GM12875 (cell line): ENCODE data around the gene HOXC13.

Experiments
- H3K4me3 ChIP-seq: one replicate; pipeline ENCODE4 v1.5.1; 2011; ENCODE audit warnings: low read depth, low read length, control low read depth
- CTCF ChIP-seq: IDR thresholded peaks from 2 replicates; pipeline ENCODE4 v1.5.1; 2011; ENCODE audit warnings: low read depth, mild to moderate bottlenecking, control low read depth, inconsistent platforms, low read length, moderate library complexity, borderline replicate concordance; ENCODE audit not compliant: insufficient read depth

Gene HOXC13

GRCh38 chr12:53932915-53933314 lies 5.7 kb upstream of the HOXC13 start:
- no peak overlapping the region for H3K4me3 ChIP-seq
- no peak for TF ChIP-seq CTCF

GRCh38 chr12:53935383-53936341 lies 3.0 kb upstream of the HOXC13 start:
- TF ChIP-seq CTCF: no peak
- H3K4me3 ChIP-seq: no peak overlapping the region

GRCh38 chr12:53937099-53937498 lies 1.5 kb upstream of the HOXC13 start:
- H3K4me3 ChIP-seq: no peak overlapping the region
- no peak for TF ChIP-seq CTCF

GRCh38 chr12:53937596-53938325 lies 870 bp upstream of the HOXC13 start:
- no peak overlapping the region for H3K4me3 ChIP-seq
- TF ChIP-seq CTCF: no peak

GRCh38 chr12:53939141-53940108 lies 794 bp downstream of the HOXC13 start:
- no peak for TF ChIP-seq CTCF
- H3K4me3 ChIP-seq: no peak overlapping the region

GRCh38 chr12:53940443-53941014 lies 1.9 kb downstream of the HOXC13 start:
- H3K4me3 ChIP-seq: no peak overlapping the region
- no peak for TF ChIP-seq CTCF
